Vagina (tissue), 2 donors: Measurements from ENCODE around the gene FOXN3.

Experiments
- CTCF ChIP-seq, 3 experiments: fragments of 450-650 bp in 2 of 3; fragments of 200-600 bp in 1 of 3; sonication (generic) in 1 of 3; IDR thresholded peaks; one replicate each; pipeline ENCODE4 v1.5.1; 2017 to 2019; ENCODE audit warnings: antibody characterized with exemption in 3 of 3, mild to moderate bottlenecking in 2 of 3, moderate library complexity in 2 of 3
- POLR2A ChIP-seq, 2 donors: fragments of 450-650 bp; IDR thresholded peaks; one replicate each; pipeline ENCODE4 v1.6.1; 2017; ENCODE audit warnings: antibody characterized with exemption in 2 of 2, mild to moderate bottlenecking in 2 of 2, moderate library complexity in 2 of 2

DNA sequence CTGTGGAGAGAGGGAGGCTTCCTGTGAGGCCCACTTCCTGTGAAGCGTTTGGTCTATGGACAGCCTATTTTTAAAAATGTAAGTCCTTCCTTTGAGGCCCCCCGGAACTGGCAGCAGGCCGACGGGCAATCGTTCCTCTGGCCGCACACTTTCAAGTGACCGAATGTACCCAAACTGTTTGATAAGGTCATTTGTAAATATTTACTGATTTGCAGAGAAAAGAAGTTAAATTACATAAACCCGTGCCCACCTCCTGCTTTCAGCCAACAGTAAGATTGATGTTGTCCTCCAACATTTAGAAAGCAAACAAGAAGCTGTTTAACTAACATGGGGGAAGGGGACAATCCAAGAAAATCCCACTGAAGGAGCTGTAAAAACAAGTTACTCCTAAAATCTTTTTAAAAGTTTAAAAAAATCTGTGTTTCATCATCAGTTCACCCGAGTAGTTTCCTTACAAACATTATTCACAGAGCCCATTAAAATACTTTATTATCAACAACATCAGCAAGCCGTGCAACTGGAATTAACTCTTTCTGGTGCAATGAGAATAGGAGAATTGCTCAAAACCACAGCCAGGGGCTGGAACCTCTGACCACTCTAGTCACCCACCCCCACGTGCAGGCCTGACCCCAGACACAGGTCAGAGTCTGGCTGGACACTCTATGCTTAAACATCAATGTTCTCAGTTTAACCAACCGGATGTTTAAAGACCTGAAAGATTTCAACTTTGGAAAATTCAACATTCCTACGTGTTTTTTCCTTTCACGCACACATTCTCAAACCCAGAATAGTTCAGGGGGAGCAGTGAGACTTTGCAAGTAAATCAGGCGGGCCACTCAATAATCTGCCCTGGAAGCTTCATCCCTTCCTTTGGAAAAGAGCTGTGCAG, 65.3 kb downstream of the FOXN3 start:
- TF ChIP-seq CTCF (IDR thresholded peaks at IDR 0.05) (no peak), POLR2A (IDR thresholded peaks at IDR 0.05) (no peak)
